Liver (tissue), 3 donors: ENCODE results near the gene PPP1R26.

Experiments
- ATF3 ChIP-seq: IDR thresholded peaks from 2 replicates; pipeline ENCODE4 v1.6.1; 2016; ENCODE audit warnings: antibody characterized with exemption
- CTCF ChIP-seq: fragments of 150-350 bp; IDR thresholded peaks from 2 replicates; pipeline ENCODE4 v1.5.1; 2017; ENCODE audit warnings: improper control_type of control experiment, low read depth, low read length; ENCODE audit not compliant: missing input control
- GABPA ChIP-seq, 2 donors: IDR thresholded peaks in 1 of 2; conservative IDR thresholded peaks in 1 of 2; 2 replicates each; pipeline ENCODE4 v1.6.1; 2016; ENCODE audit warnings: antibody characterized with exemption in 2 of 2, mild to moderate bottlenecking in 1 of 2, moderate library complexity in 1 of 2
- TAF1 ChIP-seq: conservative IDR thresholded peaks from 2 replicates; pipeline ENCODE4 v1.6.1; 2016; ENCODE audit warnings: antibody characterized with exemption, mild to moderate bottlenecking
- ZBTB33 ChIP-seq: IDR thresholded peaks from 2 replicates; pipeline ENCODE4 v1.6.1; 2016; ENCODE audit warnings: antibody characterized with exemption
- donor health status: healthy.
- donor health status: healthy.

GRCh38 chr9:135499326-135500070 is 19.9 kb downstream of the PPP1R26 start:
- TF ChIP-seq ATF3 (no peak), CTCF (no peak), TAF1 (no peak), ZBTB33 (no peak), GABPA (IDR thresholded peaks at IDR 0.05 in 1 of 2, conservative IDR thresholded peaks at IDR 0.05 in 1 of 2) (no peak)
